SJCRH30 (cell line): ENCODE measurements around the gene SEMA3G. TPM values are rescaled to one million over a fixed set of nuclear protein-coding genes. Genes with fewer than 3 reads are reported as not detected.

ENCODE experiments used
- DNase-seq, 2 experiments: peaks; one replicate each; pipeline ENCODE4 v3.0.0-alpha.2; 2015 to 2020
- H3K27ac ChIP-seq: fragments of 250-450 bp; sonication (Bioruptor Pico); 2 replicates; pipeline ENCODE4 v1.5.1; 2020; ENCODE audit warnings: mild to moderate bottlenecking, moderate library complexity
- H3K27me3 ChIP-seq: fragments of 250-450 bp; sonication (Bioruptor Pico); 2 replicates; pipeline ENCODE4 v1.5.1; 2020; ENCODE audit warnings: mild to moderate bottlenecking, moderate library complexity
- H3K36me3 ChIP-seq: fragments of 250-450 bp; sonication (Bioruptor Pico); 2 replicates; pipeline ENCODE4 v1.5.1; 2020; ENCODE audit warnings: mild to moderate bottlenecking, moderate library complexity
- H3K4me1 ChIP-seq: fragments of 250-450 bp; sonication (Bioruptor Pico); 2 replicates; pipeline ENCODE4 v1.5.1; 2020; ENCODE audit warnings: mild to moderate bottlenecking, moderate library complexity
- H3K4me3 ChIP-seq: fragments of 250-450 bp; sonication (Bioruptor Pico); 2 replicates; pipeline ENCODE4 v1.5.1; 2020; ENCODE audit warnings: mild to moderate bottlenecking, moderate library complexity
- H3K9me3 ChIP-seq: fragments of 250-450 bp; sonication (Bioruptor Pico); replicated peaks from 2 replicates; pipeline ENCODE4 v1.5.1; 2020; ENCODE audit warnings: mild to moderate bottlenecking, moderate library complexity
- total RNA-seq: library from RNA; depleted of rRNA; stranded (reverse); fragments of >200 nt; shearing (Covaris generic); gene quantifications from 2 replicates; pipeline ENCODE4 v1.2.3, GENCODE V29; 2014

SEMA3G gene
- total RNA-seq, 1 experiment from 2014 or later = 0.10 TPM

DNA sequence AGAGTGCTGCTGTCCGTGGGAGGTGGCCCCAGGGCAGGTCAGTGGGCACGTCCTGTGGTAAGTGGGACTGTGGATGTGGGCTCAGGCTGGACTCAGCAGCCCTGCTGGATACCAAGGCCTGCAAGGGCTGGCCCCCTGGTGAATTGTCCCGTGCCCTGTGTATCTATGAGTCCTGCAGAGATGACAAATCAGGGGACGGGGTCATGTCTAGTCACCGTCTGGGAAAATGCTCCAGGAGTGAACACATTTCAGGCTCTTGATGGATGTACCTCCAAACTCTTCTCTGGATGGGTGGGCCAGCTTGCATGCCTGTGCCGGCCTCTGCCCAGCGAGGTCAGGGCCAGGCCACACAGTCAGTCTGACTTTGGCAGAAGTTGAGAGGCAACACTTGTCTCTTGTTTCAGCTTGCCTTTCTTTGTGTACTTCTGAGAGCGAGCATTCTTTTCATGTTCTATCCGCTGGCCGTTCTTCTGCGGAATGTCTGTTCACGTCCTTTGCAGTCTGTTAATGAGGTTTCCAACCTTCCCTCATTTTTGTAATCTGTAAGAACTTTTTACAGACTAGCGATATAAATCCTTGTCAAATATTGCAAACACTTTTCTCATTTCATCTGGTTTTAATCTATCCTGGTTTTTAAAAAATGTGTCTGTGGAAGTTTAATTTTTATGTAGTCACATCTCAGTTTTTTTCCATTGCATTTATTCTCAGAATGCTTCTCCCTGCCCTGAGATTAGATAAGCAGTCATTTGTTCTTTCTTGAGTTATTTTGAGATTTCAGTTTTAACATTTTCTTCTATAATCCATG, 38.9 kb upstream of the SEMA3G start:
- Histone ChIP-seq H3K4me3 (no peak overlapping the region), H3K9me3 (no peaks in the 10 kb centered on the region), H3K27me3 (no peaks in the 10 kb centered on the region), H3K36me3 (peaks cover 30% of the 10 kb centered on the region), H3K4me1 (no peaks in the 10 kb centered on the region; the same call in 1 of the 2 replicates), H3K27ac (no peak overlapping the region)
- DNase-seq = no peak

DNA sequence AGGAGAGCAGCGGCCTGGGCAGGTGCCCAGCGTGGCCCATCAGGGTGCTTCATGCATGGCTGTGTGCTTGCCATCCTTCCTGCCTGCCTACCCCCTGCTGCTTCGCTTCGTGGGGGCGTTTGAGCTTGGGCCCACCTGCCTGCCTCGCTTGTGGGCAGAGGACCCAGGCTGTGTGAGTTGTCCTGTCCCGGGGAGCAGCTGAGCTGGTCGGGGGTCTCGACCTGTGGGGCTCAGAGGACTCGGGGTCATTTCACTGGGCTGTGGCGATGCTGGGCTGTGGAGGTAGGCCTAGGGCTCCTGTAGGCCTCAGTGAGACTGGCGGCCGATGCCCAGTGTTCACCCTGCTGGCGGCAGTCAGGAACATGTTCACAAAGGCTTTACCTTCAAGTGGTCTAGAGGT, 38.2 kb upstream of the SEMA3G start:
- DNase-seq = no peak
- Histone ChIP-seq H3K4me1 (no peaks in the 10 kb centered on the region; the same call in 1 of the 2 replicates), H3K27me3 (no peaks in the 10 kb centered on the region), H3K4me3 (no peak overlapping the region), H3K9me3 (no peaks in the 10 kb centered on the region), H3K27ac (no peak overlapping the region), H3K36me3 (peaks cover 31% of the 10 kb centered on the region)

DNA sequence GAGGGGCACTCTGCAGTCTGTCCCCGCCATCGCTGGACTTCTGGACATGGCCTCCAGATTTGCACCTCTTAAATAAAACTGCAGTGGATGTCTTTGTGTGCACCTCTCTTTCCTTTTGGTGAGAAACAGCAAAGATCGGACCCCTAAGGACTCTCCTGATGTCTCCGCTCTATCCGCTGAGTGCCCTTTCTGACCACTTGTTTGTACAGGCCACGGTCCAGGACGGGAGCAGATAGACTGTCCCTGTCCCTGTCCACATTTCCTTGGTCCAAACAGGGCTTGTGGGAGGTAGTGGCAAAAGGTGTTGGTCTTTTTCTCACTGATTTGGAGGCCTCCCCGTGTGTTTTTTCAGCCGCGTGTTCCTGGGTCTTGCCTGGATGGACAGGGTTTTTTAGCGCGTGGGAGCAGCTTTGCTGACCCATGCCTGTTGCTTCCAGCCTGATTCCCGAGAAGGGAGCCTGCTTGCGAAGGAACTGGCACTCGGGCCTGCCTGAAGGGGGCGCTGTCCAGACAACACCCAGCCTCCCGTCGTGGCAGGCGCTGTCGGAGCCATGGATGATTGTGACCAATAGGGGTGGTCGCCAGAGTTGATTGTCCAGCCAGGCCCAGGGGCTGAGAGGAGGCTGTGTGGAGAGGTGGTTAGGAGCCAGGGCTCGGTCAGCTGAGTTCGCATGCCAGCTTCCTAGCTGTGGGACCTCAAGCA, 37.1 kb upstream of the SEMA3G start:
- Histone ChIP-seq H3K36me3 (peaks cover 36% of the 10 kb centered on the region), H3K4me3 (no peak overlapping the region), H3K27ac (no peak overlapping the region), H3K27me3 (no peaks in the 10 kb centered on the region), H3K4me1 (no peaks in the 10 kb centered on the region; the same call in 1 of the 2 replicates), H3K9me3 (no peaks in the 10 kb centered on the region)
- peak in 1 of 2 experiments; percentile 26 for DNase-seq

DNA sequence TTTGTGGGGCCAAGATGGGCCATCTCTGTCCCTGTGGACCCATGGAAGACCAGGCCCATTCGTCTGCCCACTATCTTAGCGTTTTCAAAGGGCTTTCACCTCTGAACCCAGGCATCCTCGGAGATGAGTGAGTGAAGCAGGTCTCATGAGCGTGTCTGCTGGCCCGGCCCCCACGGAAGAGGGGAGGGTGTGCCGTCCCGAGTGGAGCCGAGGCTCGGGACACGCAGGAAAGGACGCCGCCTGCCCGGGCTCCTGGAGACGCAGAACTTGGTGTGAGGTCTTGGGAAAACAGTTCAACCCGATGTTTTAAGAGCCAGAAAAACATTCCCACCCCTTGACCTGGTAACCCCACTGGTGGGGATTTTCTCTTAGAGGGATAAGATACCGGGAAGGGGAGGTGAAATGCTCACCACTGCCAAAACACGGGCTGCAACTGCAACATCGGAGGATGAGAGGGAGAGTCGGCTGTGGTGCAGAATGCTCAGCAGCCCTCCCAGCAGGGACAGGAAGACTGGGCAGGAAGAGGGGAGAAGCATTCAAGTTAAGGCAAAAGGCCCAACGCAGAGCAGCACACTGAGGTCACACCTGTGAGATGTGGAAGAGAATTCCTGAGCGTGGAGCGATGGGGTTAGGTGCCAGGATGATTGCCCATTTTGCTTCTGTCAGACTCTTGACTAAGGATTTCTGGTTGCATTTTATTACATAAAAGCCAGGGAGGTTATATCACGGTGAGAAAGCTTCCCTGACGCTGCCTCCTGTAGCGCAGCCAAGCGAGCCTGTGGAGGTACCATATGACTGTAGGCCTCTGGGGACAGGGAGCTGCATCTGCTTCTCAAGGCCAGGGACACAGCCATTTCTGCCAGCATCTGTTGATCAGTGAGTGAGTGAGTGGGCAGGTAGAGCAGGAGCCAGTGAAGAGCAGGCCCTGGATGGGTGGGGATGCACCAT, 36.1 kb upstream of the SEMA3G start:
- H3K27ac ChIP-seq = no peak overlapping the region
- DNase-seq = no peak
- no peaks in the 10 kb centered on the region for H3K9me3 ChIP-seq
- H3K27me3 ChIP-seq = no peaks in the 10 kb centered on the region
- peaks cover 43% of the 10 kb centered on the region for H3K36me3 ChIP-seq
- no peak overlapping the region for H3K4me3 ChIP-seq
- H3K4me1 ChIP-seq = no peaks in the 10 kb centered on the region; the same call in 1 of the 2 replicates

GRCh38 chr3:52479877-52480575, 35.1 kb upstream of the SEMA3G start:
- no peak overlapping the region for H3K4me3 ChIP-seq
- H3K4me1 ChIP-seq = no peaks in the 10 kb centered on the region; the same call in 1 of the 2 replicates
- H3K27me3 ChIP-seq = no peaks in the 10 kb centered on the region
- H3K27ac ChIP-seq = no peak overlapping the region
- H3K36me3 ChIP-seq = peaks cover 47% of the 10 kb centered on the region
- H3K9me3 ChIP-seq = no peaks in the 10 kb centered on the region
- DNase-seq = no peak

DNA sequence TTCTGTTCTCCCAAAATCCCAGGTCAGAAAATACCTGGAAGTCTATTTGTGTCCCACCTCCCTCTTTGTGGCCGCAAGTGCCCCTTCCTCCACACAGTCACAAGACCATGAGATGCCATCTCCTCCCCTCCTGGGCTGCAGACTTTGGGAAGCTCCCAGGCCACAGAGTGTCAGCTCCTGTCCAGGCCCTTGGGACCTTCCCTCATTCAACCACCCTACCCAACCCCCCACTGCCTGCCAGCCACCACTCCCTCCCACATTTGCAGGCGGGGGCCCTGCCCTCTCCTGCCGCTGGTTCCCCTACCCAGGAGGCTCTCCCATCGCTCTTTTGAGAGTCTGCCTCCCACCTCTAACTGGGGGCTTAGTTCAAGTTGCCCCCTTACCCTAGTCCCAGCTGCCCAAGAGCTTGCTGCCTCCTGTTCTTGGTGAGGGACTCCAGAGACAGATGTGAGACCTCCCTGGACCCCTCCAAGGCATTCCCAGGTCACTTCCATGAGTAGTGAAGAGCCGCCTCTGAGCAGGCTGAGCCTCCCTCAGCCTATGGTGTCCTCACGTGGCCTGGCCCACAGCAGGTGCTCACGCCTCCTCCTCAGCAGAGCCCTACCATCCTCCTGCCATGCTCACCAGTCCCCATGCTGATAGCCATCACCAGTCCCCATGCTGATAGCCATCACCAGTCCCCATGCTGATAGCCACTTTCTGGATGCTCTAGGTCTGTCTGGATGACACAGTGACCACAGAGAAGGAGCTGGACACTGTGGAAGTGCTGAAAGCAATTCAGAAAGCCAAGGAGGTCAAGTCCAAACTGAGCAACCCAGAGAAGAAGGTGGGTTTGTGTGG, 34.4 kb upstream of the SEMA3G start:
- DNase-seq = no peak
- Histone ChIP-seq H3K27ac (no peak overlapping the region), H3K9me3 (no peaks in the 10 kb centered on the region), H3K27me3 (no peaks in the 10 kb centered on the region), H3K4me1 (no peaks in the 10 kb centered on the region; the same call in 1 of the 2 replicates), H3K4me3 (no peak overlapping the region), H3K36me3 (peaks cover 52% of the 10 kb centered on the region)

DNA sequence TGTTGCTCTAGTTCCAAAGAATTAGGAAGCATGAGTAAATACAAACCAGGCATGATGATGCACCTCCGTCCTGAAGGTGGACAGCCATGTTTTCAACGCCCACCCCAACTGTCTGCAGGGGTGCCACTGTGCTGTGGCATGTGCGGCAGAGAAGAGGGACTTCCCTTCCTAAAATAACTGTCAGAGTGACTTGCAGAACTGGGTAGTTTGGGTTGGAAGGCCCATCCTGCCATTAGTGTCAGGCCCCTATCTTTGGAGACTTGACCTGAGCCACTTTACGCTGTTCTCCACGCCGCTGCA, 32.8 kb upstream of the SEMA3G start:
- H3K9me3 ChIP-seq = no peaks in the 10 kb centered on the region
- no peak overlapping the region for H3K4me3 ChIP-seq
- peaks cover 64% of the 10 kb centered on the region for H3K36me3 ChIP-seq
- H3K4me1 ChIP-seq = no peaks in the 10 kb centered on the region
- H3K27me3 ChIP-seq = no peaks in the 10 kb centered on the region
- H3K27ac ChIP-seq = no peak overlapping the region
- DNase-seq = no peak

- H3K27me3 ChIP-seq = no peaks in the 10 kb centered on the region
- no peak overlapping the region for H3K4me3 ChIP-seq
- H3K4me1 ChIP-seq = no peaks in the 10 kb centered on the region
- no peaks in the 10 kb centered on the region for H3K9me3 ChIP-seq
- H3K36me3 ChIP-seq = peaks cover 69% of the 10 kb centered on the region
- no peak overlapping the region for H3K27ac ChIP-seq
- DNase-seq = no peak
These were observed 32.3 kb upstream of the SEMA3G start for GRCh38 chr3:52477076-52477795.

DNA sequence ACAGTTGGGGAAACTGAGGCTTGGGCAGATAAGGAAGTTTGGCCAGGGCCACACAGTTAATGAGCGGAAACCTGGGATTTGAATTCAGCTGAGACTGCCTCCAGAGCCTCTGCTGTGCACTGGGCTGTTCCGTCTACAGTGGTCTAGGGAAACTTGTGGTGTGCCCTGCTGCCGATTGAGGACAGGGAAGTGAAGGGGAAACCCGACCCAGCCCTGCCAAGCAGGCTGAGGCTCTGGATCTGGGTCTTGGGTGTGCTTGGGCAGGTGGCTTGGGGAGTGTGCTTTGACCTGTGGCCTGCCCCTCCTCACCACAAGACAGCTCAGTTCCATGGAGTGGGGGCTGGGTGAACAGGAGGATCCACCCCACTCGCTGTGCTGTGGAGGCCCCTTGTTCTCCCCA, 28.1 kb upstream of the SEMA3G start:
- H3K27me3 ChIP-seq = no peaks in the 10 kb centered on the region
- H3K4me1 ChIP-seq = no peaks in the 10 kb centered on the region
- no peak overlapping the region for H3K4me3 ChIP-seq
- peaks cover 62% of the 10 kb centered on the region for H3K36me3 ChIP-seq
- no peaks in the 10 kb centered on the region for H3K9me3 ChIP-seq
- DNase-seq = no peak
- no peak overlapping the region for H3K27ac ChIP-seq

DNA sequence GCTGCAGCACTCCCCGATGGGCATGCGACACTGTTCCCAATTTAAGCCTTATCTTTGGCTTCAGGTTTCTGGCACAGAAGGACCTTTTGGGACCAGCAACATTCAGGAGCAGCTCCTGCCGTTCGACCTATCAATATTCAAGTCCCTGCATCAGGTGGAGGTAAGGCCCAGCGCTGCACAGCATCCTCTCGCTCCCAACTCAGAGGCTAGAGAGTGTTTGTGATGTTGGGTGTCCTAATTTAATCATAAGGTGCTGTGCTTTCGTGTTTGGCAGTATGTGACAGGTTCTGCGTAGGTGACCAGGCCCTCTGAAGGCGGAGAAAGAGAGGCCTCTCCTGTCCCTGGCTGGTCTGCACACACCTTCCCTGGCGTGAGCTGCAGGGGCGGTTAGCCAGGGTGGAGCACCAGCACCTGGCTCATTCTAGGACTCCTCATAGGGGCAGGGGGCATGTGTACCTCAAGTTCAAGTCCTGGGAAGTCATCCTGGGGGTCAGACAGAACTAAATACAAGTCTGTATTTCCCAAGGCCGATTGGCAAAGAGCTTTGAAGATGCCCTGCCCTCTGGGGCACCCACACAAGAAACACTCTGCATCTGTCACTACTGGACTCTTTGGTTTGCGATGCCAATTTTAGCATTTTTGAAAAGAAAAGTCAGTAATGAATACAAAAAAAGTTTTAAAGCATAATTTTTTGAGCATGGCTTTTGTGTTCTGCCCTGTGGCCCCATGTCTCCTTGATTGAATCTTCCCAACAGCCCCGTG, 27.5 kb upstream of the SEMA3G start:
- peaks cover 62% of the 10 kb centered on the region for H3K36me3 ChIP-seq

DNA sequence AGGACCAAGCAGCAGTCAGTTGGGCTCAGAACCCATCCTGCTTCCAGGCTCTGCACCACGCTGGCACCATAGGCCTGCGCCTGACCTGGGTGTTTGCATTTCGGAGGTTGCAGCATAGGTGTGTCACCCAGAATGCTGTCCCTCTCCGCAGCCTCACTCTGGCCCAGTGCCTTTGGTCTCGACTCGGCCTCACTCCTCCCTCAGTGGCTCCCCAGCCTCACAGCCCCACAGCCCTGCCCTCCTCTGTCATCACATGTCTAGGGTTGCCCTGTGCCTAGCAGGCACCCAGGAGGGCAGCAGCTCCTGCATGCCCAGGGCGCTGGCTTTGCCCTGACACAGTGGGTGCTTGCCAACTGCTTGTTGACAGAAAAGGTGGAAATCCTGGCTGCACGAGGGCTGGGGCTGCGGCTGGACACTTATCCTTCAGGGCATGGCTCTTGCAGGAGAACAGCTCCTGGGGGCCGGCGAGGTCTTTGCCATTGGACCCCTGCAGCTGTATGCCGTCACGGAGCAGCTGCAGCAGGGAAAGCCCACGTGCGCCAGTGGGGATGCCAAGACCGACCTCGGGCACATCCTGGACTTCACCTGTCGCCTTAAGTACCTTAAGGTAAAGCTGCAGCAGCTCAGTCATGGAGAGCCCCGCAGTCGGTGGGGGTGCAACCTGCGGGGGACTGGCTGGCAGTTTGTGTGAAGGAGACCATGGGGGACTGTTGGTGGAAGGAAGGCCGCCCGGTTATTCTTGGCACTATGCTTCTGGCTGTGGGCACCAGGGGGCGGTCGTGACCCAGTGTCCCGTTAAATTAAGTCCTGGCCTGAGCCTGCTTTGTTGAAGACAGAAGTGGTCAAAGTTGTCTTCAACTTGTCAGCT, 26.7 kb upstream of the SEMA3G start:
- Histone ChIP-seq H3K4me3 (no peak overlapping the region), H3K4me1 (no peaks in the 10 kb centered on the region), H3K27me3 (no peaks in the 10 kb centered on the region), H3K9me3 (no peaks in the 10 kb centered on the region), H3K36me3 (peaks cover 58% of the 10 kb centered on the region), H3K27ac (no peak overlapping the region)
- DNase-seq = no peak

More for the DNA sequence above, 27.5 kb upstream of the SEMA3G start:
- Histone ChIP-seq H3K27ac (no peak overlapping the region), H3K9me3 (no peaks in the 10 kb centered on the region), H3K27me3 (no peaks in the 10 kb centered on the region), H3K4me1 (no peaks in the 10 kb centered on the region), H3K4me3 (no peak overlapping the region)
- no peak for DNase-seq

- Histone ChIP-seq H3K4me3 (no peak overlapping the region), H3K4me1 (no peaks in the 10 kb centered on the region), H3K27ac (no peak overlapping the region), H3K9me3 (no peaks in the 10 kb centered on the region), H3K36me3 (peaks cover 54% of the 10 kb centered on the region), H3K27me3 (no peaks in the 10 kb centered on the region)
- no peak for DNase-seq
These were observed 26.0 kb upstream of the SEMA3G start for GRCh38 chr3:52470920-52471319.
